GM19025 (cell line): ENCODE data around the gene SLC38A3.

ENCODE experiments used
- ATAC-seq: cut with Tn5 transposase; IDR thresholded peaks from one replicate; pipeline ENCODE4 v1.9.1; 2021; ENCODE audit warnings: mild to moderate bottlenecking, low read depth, moderate library complexity; ENCODE audit not compliant: unreplicated experiment

The SLC38A3 gene

DNA sequence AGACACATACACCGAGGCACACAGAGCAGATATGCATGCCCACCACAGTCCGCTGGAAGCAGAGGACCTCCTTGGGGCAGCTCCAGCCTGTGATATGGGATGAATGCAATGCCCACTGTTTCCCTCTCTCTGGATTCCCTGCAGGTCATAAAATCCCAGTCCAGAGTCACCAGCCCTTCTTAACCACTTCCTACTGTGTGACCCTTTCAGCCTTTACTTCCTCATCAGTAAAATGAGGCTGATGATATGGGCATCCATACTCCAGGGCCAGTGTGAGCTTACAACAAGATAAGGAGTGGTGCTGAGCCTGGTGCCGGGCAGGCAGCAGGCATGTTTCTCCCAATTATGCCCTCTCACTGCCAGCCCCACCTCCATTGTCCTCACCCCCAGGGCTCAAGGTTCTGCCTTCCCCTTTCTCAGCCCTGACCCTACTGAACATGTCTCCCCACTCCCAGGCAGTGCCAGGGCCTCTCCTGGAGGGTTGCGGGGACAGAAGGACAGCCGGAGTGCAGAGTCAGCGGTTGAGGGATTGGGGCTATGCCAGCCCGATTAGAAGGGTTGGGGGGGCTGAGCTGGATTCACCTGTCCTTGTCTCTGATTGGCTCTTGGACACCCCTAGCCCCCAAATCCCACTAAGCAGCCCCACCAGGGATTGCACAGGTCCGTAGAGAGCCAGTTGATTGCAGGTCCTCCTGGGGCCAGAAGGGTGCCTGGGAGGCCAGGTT is 14.0 kb upstream of the SLC38A3 start, which contains the start of gene GNAT1:
GNAT1 (plus strand) TSS at position 675 of the 725 bp plus-strand sequence. CDS start 116 bp downstream, outside the sequence.
- ATAC-seq: no peak

DNA sequence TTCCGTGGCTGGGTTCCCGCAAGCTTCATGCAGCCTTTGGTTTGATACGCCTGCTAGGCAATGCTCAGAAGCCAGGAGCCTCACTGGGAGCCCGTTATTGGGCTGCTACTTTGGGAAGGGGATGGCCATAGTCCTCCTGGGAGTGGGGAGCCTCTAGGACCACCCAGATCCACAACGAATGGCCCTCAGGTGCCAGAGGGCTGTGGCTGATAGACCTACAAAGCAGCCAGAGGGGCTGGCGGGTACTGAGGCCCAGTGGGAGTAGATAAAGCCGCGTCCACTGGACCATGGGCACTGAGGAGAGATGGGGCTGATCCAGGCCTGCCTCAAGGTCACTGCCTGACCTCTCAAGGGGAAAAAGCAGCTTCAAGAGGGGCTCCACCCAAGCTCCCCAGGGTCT is 12.9 kb upstream of the SLC38A3 start:
- ATAC-seq: no peak

DNA sequence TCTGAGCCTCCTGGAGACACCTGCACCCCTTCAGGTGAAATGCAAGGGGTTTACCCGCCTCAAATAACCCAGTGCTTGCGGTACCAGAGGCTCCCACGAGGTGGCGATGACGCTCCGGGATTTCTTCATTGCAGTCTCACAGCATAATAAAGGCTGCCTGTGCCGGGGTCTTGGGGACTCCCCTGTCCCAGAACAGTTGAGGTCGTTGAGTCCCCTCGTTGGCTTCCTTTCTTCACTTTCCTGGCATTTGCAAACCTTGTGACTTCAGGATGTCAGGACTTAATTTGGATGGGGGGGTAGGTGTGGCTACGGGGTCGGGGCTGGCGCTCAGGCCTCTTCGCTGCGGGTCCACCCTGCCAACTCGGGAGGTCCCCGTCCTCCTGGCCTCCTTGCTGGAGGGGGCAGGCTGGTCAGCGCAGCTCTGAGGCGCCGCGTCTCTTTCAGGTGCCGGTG is 12.4 kb upstream of the SLC38A3 start:
- ATAC-seq: no peak

- ATAC-seq: no peak
These were observed 11.8 kb upstream of the SLC38A3 start for GRCh38 chr3:50193286-50193685.

GRCh38 chr3:50193746-50194127 is 11.3 kb upstream of the SLC38A3 start:
- no peak for ATAC-seq

GRCh38 chr3:50194128-50194902 is 10.8 kb upstream of the SLC38A3 start:
- no peak for ATAC-seq

DNA sequence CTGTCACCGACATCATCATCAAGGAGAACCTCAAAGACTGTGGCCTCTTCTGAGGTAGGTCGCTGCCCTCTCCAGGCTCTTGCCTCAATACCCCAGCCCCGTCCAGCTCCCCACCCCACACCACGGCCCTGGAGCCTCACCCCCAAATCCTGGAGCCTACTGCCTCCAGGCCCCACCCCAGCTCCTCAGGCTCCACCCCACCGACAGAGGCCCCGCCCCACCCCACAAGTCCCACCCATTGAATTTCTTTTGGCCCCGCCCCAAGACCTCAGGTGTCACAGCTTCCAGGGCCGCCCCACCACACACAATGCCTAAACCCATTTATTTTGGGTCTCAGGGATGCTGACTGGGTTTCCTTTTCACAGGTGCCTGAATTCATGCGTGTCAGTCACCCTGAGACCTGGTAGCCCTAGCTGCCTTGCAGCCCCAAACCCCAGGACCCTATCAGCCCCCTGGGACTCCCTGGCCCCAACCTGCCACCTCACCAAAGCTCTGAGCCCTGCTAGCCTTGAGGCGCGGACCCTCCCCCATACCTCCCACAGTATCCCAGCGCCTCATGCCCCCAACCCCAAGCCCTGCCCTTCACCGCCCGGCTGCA is 10.1 kb upstream of the SLC38A3 start:
- ATAC-seq: no peak

DNA sequence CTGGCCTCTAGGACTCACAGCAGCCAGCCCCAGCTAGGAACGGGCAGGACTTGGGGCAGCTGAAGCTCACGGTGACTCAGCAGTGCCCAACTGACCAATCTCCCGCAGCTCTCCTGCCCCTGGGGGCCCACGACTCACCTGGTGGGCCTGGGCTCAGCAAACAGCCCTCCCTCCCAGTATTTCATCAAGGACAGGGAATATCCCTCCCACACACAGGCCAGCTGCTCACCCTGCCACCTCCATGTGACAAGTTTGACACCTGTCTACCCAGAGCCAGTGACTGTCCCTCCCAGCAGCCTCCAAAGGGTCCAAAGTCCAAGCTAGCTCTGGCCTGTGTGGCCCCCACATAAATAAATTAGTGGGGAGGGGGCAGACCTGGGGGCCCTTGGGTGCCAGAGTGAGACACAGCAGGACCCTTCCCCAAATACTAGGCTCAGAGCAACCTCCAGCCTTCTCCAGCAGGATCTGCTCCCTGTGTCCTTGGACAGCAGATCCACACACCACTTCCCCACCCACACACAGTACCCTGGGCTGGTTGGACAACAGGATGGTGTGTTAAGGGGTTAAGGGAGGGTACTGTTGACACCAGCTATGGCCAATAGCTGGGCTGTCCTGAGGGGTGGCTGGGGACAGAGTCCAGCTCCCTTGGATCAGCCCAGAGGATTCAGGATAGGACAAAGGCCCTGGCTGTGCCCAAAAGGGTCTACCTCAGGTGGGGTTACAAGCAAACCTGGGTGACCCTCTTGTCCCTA is 9.4 kb upstream of the SLC38A3 start:
- no peak for ATAC-seq

DNA sequence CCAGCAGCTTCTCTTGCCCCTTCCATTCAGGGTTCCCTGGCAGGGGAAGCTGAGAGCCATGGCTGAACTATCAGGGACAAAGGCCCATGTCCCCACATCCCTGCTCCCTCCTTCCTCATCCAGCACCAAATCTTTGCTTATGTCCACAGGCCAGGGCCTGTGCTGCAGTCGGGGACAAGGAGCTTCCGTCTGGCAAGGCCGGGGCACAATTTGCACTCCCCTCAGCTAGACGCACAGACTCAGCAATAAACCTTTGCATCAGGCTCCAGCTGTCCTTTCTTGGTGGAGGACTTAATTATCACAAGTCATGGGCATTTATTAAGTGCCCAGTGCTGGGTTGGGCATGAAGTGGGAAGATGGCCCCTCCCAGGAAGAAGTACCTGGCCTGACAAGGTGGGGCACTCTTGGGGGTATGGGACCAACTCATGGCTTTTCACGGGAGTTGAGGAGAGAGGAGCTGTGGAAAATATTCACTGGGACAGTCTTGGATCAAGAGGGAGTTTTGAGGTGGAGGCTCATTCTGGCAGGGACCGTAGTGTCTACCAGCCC is 8.7 kb upstream of the SLC38A3 start:
- ATAC-seq: no peak

DNA sequence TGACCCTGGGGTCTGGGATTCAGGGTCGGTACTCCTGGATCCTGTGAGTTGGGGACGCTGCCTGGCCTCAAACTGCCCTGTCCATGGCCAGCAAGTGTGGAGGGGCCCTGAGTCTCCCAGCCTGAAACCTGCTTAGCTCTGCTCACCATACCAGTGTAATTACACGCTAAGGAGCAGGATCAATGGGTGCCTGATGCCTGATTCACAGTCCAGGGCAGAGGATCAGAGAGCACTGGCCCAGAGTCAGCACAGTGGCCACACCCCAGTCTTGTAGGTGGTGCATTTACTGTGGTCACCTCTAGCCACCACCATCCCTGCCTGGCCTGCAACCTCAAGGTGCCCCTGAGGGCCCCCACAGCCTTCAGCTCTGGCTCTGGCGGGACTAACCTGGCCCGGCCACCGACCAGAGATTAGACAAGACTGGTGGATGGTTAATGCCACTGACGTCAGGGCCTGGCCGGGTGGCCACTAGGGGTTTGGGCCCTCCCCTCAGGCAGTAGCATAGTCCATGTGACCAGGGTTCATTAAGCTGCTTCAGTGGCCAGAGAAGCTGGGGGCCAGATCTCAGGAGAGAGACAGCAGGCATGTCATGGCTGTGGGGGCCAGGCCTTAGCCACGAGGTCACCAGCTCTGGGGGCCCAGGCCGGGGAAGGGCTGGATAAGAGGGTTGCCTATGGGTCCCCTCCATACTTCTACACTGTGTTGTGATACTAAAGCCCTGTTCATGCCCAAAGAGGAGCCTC is 3.3 kb upstream of the SLC38A3 start:
- no peak for ATAC-seq

DNA sequence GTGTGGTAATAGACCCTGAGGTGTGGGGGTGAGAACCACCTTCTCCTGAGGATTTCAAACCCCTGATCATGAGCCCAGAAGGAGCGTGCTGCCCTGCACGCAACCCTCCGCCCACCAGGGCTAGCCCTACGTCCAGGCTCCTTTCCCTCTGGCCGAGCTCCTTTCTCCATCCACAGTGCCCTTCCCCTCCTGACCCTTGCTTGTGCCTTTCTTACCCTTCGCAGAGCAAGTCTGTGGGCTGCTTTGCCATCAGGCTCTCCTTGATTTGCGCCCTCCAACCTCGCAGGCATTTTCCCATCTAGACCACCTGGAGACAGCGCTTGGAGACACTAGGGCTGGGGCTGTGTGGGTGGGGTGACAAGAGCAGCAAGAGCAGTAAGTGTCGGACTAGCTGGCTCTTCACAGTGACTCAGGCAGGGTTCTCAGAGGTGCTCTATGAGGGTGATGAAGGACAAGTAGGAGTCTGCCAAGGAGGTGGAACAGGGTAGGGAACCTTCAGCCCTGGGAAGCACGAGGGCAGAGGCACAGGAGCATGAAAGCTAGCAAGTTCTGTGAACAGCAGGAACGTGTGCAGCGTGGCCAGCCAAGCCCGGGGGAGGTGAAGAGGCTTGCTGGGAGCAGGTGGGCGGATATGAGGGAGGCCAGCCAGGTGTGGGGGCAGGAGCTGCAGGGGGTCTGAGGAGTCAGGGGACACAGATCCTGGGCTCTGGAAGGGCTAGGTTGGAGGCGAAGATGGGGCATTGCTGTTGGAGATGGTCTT is 2.5 kb upstream of the SLC38A3 start:
- no peak for ATAC-seq

GRCh38 chr3:50203113-50203808 is 1.8 kb upstream of the SLC38A3 start:
- no peak for ATAC-seq

DNA sequence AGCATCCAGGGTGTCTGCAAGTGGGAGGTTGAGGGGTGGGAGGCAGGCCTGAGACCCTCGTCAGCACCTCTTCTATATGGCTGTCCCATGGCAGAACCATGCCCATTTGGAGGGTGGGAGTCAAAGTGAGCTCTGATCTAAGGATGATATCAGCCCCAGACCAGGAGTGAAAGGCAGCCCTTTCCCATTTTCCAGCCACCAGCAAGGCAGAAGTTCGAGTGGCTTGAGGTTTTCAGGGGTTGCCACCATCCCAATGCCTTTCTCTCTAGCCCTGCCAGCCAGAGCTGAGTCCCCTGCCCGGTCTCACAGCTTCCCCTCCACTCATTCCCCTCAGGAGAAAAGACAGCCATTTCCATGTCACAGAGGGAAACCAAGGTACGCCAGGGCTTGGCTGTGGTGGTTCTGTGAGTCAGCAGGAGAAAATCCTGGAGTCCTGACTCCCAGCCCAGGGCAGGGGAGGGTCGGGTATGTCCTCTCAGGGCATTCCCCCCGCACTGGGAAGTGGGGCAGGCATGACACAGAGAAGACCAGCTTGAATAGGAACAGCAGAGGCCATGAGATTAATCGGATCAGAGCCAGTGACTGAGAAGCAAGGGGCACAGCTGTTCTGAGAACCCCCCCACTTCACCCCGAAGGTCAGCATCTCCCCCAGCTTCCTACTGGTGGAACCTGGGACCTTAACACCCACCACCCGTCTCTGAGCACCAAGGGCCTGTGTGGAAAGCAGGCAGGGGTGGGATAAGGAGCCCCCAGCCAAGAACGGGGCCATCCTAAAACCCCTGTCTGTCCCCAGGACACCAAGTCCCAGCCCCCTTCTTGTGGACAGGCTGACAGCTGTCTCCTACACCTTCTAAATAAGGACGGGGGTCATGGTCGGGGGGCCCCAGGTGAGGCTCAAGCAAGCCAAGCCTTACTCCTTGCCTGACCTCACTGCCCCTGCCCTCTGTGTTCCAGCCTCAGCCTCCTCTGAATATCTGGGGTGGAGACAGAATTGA is 965 bp upstream of the SLC38A3 start:
- no peak for ATAC-seq

DNA sequence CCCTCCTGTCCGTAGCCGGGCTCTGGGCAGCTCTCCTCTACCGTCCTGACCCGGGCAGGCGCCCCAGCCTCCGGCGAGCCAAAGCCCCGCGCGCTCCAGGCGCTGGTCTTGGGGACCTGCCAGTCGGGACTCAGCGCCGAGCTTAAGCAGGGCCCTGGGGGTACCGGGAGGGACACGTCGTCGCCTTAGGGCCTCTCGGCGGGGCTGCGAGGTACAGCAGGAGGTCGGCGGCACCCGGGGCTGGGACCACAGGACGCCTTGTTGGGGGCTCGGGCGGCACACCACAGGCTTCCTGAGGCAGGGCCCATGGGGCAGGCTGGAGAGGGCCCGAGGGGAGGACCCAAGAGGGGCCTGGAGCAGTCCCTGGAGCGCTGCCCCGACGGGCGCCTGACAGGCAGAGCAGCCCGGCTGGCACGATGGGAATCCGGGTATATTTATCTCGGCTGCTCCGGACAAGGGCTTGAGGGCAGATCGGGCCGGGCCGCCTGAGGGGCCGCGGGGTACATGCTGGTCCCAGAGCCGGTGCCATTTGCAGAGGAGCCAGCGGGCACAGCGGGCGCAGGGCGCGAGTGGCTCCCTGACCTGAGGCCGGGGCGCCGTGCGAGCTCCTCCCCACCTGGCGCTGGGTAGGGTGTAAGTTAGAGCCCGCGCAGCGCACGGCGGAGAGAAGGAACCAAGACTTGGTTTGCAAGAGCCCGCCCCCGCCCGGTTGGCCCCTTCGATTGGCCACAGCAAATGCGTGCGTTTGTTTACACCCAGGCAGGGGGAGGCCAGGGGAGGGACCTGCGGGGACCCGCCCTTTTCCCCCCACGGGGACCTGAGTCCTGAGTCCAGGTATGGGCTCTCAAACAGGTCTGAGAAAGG is 574 bp downstream of the SLC38A3 start:
- no peak for ATAC-seq

DNA sequence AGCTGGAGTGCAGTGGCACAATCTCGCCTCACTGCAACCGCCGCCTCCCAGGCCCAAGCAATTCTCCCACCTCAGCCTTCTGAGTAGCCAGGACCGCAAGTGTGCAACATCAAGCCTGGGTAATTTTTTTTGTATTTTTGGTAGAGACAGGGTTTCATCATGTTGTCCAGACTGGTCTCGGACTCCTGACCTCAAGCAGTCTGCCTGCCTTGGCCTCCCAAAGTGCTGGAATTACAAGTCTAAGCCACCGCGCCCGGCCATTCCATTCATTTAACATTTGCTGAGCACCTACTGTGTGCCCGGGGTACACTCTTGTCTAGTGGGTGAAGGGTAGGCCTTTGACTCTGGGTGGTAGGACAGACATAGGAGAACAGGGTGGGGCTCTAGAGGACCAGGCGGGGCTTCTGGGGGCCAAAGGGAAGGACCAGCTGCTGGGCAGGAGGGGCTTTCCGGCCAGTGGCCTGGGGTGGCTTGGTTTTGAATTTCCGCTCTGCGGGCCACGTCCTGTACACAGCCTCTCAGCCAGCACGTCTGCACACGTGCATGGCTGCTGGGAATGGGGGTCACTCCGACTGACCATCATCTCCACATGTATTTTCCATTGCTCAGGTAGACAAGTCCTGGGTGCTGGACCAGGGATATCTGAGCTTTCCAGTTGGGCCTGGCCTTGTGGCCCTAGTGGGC is 2.4 kb downstream of the SLC38A3 start:
- no peak for ATAC-seq
